Osteocyte (in vitro differentiated cells): Measurements from ENCODE around the gene COL4A2. TPM values are rescaled to one million over a fixed set of nuclear protein-coding genes. Genes with fewer than 3 reads are reported as not detected.

Source experiments
- DNase-seq: peaks from one replicate; pipeline ENCODE4 v3.0.0; 2021; ENCODE audit warnings: mixed read lengths; ENCODE audit not compliant: unreplicated experiment; ENCODE audit errors: extremely low spot score
- H3K27ac Mint-ChIP-seq: one replicate; pipeline ENCODE4 v1.8.0; 2021; ENCODE audit warnings: mild to moderate bottlenecking, mixed read lengths; ENCODE audit not compliant: unreplicated experiment
- H3K27me3 Mint-ChIP-seq: one replicate; pipeline ENCODE4 v1.8.0; 2021; ENCODE audit warnings: mixed read lengths; ENCODE audit not compliant: unreplicated experiment
- H3K36me3 Mint-ChIP-seq: one replicate; pipeline ENCODE4 v1.8.0; 2021; ENCODE audit warnings: mixed read lengths; ENCODE audit not compliant: unreplicated experiment
- H3K4me1 Mint-ChIP-seq: one replicate; pipeline ENCODE4 v1.8.0; 2021; ENCODE audit warnings: mixed read lengths; ENCODE audit not compliant: unreplicated experiment
- H3K4me3 Mint-ChIP-seq: one replicate; pipeline ENCODE4 v1.8.0; 2021; ENCODE audit warnings: mild to moderate bottlenecking, moderate library complexity, mixed read lengths; ENCODE audit not compliant: unreplicated experiment
- H3K9me3 Mint-ChIP-seq: one replicate; pipeline ENCODE4 v1.8.0; 2021; ENCODE audit warnings: mixed read lengths; ENCODE audit not compliant: unreplicated experiment
- microRNA-seq: library from miRNA; unstranded; fragments of <30 nt; microRNA quantifications from one replicate; pipeline ENCODE4 v1.1.0, GENCODE V29; 2020; ENCODE audit not compliant: unreplicated experiment
- total RNA-seq: library from RNA; stranded (reverse); gene quantifications from 2 replicates; pipeline ENCODE4 v1.2.1, GENCODE V29; 2021
- TF ChIP-seq, protein P1 (sequence below): fragments of 200-600 bp; sonication (generic); IDR thresholded peaks from 2 replicates; pipeline ENCODE4 v1.5.0; 2021; ENCODE audit warnings: antibody characterized with exemption, mild to moderate bottlenecking, moderate library complexity

The COL4A2 gene
- total RNA-seq, 1 donor from 2014 or later: 2,001 TPM

DNA sequence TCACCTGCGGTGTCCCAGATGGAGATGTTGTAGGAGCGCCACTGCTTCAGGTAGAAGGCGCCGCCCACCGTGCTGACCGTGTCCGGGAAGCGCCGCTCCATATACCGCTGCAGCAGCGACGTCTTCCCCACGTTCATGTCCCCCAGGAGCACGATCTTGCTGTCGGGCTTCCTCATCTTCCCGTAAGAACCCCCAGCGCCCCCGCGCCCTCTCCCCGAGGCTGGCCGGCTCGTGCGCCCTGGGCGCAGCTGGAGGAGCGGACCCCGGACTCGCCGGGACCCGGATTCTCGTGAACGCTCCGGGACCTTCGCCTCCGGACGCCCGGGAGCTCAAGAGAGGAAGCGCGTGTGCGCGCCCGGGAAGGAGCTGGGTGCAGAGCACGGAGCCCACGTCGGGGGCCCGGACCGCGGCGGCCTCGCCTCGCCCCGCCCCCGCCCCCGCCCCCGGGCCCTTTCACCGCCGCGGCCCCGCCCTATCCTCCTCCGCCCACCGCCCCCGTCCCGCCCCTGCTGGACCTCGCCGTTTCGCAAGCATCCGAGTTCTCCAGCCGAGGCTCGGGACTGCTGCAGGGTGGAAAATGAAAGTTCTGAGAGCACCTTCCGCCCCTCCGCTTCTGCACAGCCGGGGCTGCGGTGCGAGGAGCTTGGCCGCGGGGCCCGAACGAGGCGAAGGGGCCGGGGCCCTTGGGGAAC, 254.4 kb downstream of the COL4A2 start, which contains the start of gene RAB20:
TSS of gene RAB20 (minus strand) at position 379 of the 692 bp plus-strand sequence. CDS start at position 176, 203 bp downstream.
- H3K36me3 Mint-ChIP-seq: peaks cover 10% of the 10 kb centered on the region
- no peaks in the 10 kb centered on the region for H3K9me3 Mint-ChIP-seq
- H3K4me1 Mint-ChIP-seq: peaks cover 36% of the 10 kb centered on the region
- TF ChIP-seq, protein P1, sequence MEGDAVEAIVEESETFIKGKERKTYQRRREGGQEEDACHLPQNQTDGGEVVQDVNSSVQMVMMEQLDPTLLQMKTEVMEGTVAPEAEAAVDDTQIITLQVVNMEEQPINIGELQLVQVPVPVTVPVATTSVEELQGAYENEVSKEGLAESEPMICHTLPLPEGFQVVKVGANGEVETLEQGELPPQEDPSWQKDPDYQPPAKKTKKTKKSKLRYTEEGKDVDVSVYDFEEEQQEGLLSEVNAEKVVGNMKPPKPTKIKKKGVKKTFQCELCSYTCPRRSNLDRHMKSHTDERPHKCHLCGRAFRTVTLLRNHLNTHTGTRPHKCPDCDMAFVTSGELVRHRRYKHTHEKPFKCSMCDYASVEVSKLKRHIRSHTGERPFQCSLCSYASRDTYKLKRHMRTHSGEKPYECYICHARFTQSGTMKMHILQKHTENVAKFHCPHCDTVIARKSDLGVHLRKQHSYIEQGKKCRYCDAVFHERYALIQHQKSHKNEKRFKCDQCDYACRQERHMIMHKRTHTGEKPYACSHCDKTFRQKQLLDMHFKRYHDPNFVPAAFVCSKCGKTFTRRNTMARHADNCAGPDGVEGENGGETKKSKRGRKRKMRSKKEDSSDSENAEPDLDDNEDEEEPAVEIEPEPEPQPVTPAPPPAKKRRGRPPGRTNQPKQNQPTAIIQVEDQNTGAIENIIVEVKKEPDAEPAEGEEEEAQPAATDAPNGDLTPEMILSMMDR: no peak
- H3K27ac Mint-ChIP-seq: peak within 1 kb of the TSS; percentile 85
- H3K27me3 Mint-ChIP-seq: no peaks in the 10 kb centered on the region
- peak; percentile 90 for DNase-seq
- peak within 1 kb of the TSS; percentile 96 for H3K4me3 Mint-ChIP-seq

DNA sequence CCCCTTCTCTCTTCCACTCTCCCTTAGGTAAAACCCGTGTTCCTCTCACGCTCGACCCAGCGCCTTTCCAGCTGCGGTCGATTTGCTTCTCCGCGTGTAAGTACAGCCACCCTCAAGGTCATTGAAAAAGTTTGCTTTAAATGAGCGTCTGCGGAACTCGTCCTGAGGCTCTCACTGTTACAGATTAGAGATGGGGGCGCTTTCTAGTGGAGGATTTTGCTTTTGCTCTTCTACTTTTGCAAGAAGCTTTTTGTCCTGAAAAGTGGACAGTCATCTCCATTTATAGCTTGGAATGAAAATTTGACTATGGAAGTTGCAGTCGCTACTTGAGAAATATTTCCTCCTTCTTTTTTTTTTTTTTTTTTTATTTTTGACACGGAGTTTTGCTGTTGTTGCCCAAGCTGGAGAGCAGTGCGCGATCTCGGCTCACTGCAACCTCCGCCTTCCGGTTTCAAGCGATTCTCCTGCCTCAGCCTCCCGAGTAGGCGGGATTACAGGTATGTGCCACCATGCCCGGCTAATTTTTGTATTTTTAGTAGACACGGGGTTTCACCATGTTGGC, 255.0 kb downstream of the COL4A2 start:
- peaks cover 4% of the 10 kb centered on the region for H3K36me3 Mint-ChIP-seq
- H3K27me3 Mint-ChIP-seq: no peaks in the 10 kb centered on the region
- no peaks in the 10 kb centered on the region for H3K9me3 Mint-ChIP-seq
- peak overlapping the region; percentile 85 for H3K27ac Mint-ChIP-seq
- TF ChIP-seq, protein P1: no peak
- H3K4me1 Mint-ChIP-seq: peaks cover 36% of the 10 kb centered on the region
- peak overlapping the region; percentile 96 for H3K4me3 Mint-ChIP-seq
- DNase-seq: no peak

Small RNA genes within 50 kb of the gene (microRNA-seq; reads per million reads assigned to microRNA genes)
- not detected for gene MIR8073

Other genes starting within 250 kb of the COL4A2 start
- gene COL4A1, start 127 bp upstream of the COL4A2 start, total RNA-seq: 3,181 and 3,589 TPM in 2 replicates